Astrocyte (in vitro differentiated cells and primary cell): ENCODE measurements around the gene UBE2V1. TPM values are rescaled to one million over a fixed set of nuclear protein-coding genes. Genes with fewer than 3 reads are reported as not detected.

Experiments used
- DNase-seq: peaks from one replicate; pipeline ENCODE4 v3.0.0-alpha.2; 2010; ENCODE audit warnings: low read depth
- FAIRE-seq: peaks from 2 replicates; lab custom pipeline; 2011; peaks lifted over from hg19 to GRCh38; lab: Jason Lieb, UNC
- H2AFZ ChIP-seq: 2 replicates; pipeline ENCODE4 v1.6.0; 2012; ENCODE audit warnings: low read depth, low read length, inconsistent platforms
- H3K27ac ChIP-seq: 2 replicates; pipeline ENCODE4 v1.5.1; 2011; ENCODE audit warnings: low read depth, low read length, inconsistent platforms
- H3K27me3 ChIP-seq: 2 replicates; pipeline ENCODE4 v1.6.0; 2011; ENCODE audit warnings: low read length, inconsistent platforms; ENCODE audit not compliant: insufficient read depth
- H3K36me3 ChIP-seq: 2 replicates; pipeline ENCODE4 v1.5.1; 2011; ENCODE audit warnings: low read length, inconsistent platforms; ENCODE audit not compliant: insufficient read depth
- H3K4me1 ChIP-seq: 2 replicates; pipeline ENCODE4 v1.5.1; 2011; ENCODE audit warnings: low read length, inconsistent platforms; ENCODE audit not compliant: insufficient read depth
- H3K4me2 ChIP-seq: 2 replicates; pipeline ENCODE4 v1.6.0; 2012; ENCODE audit warnings: low read length, inconsistent platforms
- H3K4me3 ChIP-seq: 2 replicates; pipeline ENCODE4 v1.5.1; 2011; ENCODE audit warnings: low read depth, mild to moderate bottlenecking, low read length, inconsistent platforms; ENCODE audit not compliant: insufficient read depth
- H3K79me2 ChIP-seq: 2 replicates; pipeline ENCODE4 v1.6.0; 2012; ENCODE audit warnings: mild to moderate bottlenecking, low read length, inconsistent platforms; ENCODE audit not compliant: insufficient read depth
- H3K9ac ChIP-seq: 2 replicates; pipeline ENCODE4 v1.6.0; 2012; ENCODE audit warnings: mild to moderate bottlenecking, low read length, inconsistent platforms
- H3K9me3 ChIP-seq: 2 replicates; pipeline ENCODE4 v1.5.1; 2012; ENCODE audit warnings: low read depth, mild to moderate bottlenecking, low read length, inconsistent platforms; ENCODE audit not compliant: insufficient read depth
- H4K20me1 ChIP-seq: 2 replicates; pipeline ENCODE4 v1.6.0; 2012; ENCODE audit warnings: low read length, inconsistent platforms; ENCODE audit not compliant: insufficient read depth
- H3K27ac Mint-ChIP-seq: one replicate; pipeline ENCODE4 v1.8.0; 2021; ENCODE audit warnings: mild to moderate bottlenecking, mixed read lengths; ENCODE audit not compliant: unreplicated experiment
- H3K27me3 Mint-ChIP-seq: one replicate; pipeline ENCODE4 v1.8.0; 2021; ENCODE audit warnings: low read depth, mixed read lengths; ENCODE audit not compliant: unreplicated experiment
- H3K36me3 Mint-ChIP-seq: one replicate; pipeline ENCODE4 v1.8.0; 2021; ENCODE audit warnings: low read depth, mixed read lengths; ENCODE audit not compliant: unreplicated experiment
- H3K4me1 Mint-ChIP-seq: one replicate; pipeline ENCODE4 v1.8.0; 2021; ENCODE audit warnings: low read depth, mixed read lengths; ENCODE audit not compliant: unreplicated experiment
- H3K4me3 Mint-ChIP-seq: one replicate; pipeline ENCODE4 v1.8.0; 2021; ENCODE audit warnings: mild to moderate bottlenecking, moderate library complexity, mixed read lengths; ENCODE audit not compliant: unreplicated experiment
- H3K9me3 Mint-ChIP-seq: one replicate; pipeline ENCODE4 v1.8.0; 2021; ENCODE audit warnings: mild to moderate bottlenecking, mixed read lengths; ENCODE audit not compliant: unreplicated experiment
- CTCF ChIP-seq: IDR thresholded peaks from 2 replicates; pipeline ENCODE4 v1.5.1; 2011; ENCODE audit warnings: low read depth, mild to moderate bottlenecking, inconsistent platforms, low read length, moderate library complexity; ENCODE audit not compliant: insufficient read depth
- EZH2 ChIP-seq: IDR thresholded peaks from 2 replicates; pipeline ENCODE4 v1.6.1; 2012; ENCODE audit warnings: mild to moderate bottlenecking, low read length, inconsistent platforms; ENCODE audit not compliant: insufficient read depth
- total RNA-seq: library from RNA; stranded (reverse); gene quantifications from 2 replicates; pipeline ENCODE4 v1.2.1, GENCODE V29; 2021

UBE2V1 gene
- total RNA-seq, 1 donor from 2014 or later = 139 TPM

GRCh38 chr20:50111829-50112495 is 988 bp downstream of the UBE2V1 start:
- no peaks in the 10 kb centered on the region for H3K36me3 ChIP-seq
- peak overlapping the region; percentile 98 for H3K9ac ChIP-seq
- H3K36me3 Mint-ChIP-seq = peaks cover 8% of the 10 kb centered on the region
- no peaks in the 10 kb centered on the region for H3K9me3 ChIP-seq
- no peaks in the 10 kb centered on the region for H3K9me3 Mint-ChIP-seq
- no peak overlapping the region for H2AFZ ChIP-seq
- H3K4me1 Mint-ChIP-seq = peaks cover 58% of the 10 kb centered on the region
- H3K4me1 ChIP-seq = peaks cover 64% of the 10 kb centered on the region
- H3K27ac Mint-ChIP-seq = peak overlapping the region; percentile 94
- no peaks in the 10 kb centered on the region for H3K27me3 Mint-ChIP-seq
- DNase-seq = no peak
- H3K4me3 ChIP-seq = peak overlapping the region; percentile 84
- TF ChIP-seq CTCF (no peak), EZH2 (no peak)
- H3K27ac ChIP-seq = peak overlapping the region; percentile 94
- H3K4me2 ChIP-seq = peak overlapping the region; percentile 98
- no peaks in the 10 kb centered on the region for H3K27me3 ChIP-seq
- no peak for FAIRE-seq
- H3K4me3 Mint-ChIP-seq = peak overlapping the region; percentile 99
- H4K20me1 ChIP-seq = peaks cover 55% of the 10 kb centered on the region
- peaks cover 67% of the 10 kb centered on the region for H3K79me2 ChIP-seq

DNA sequence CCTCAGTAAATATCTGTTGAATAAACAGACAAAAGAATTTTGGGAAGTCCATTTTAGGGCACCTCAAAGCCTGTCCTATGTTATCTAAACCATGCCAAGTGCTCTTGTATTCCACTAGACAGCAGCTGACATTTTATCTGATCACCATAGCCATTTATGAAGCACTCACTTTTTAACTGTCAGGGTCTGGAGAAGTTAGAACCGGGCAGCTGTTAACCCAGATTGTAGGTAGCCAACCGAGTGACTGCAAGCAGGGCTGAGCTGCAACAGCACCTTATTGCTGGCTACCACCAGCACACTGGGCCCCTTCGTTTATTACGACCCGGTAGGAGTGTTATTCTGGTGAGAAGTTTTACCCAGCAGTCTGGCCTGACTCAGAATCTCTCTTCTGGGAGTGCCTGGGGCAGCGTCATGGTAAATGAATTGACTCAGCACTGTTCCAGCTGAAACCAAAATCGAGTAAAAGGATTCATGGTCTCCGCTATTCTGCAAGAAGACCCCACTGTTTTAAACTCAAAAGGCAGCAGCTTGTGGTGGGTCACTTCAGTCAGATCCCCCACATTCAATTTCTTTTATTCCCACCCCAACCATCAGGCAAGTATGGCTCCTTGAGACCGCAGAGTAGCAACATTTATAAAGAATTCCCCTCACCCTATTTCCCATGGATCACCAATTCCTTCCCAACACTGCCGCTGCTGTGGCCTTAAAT is 1.7 kb downstream of the UBE2V1 start:
- peaks cover 64% of the 10 kb centered on the region for H3K4me1 ChIP-seq
- H3K4me3 ChIP-seq = peak overlapping the region; percentile 84
- peak; percentile 61 for DNase-seq
- H3K4me1 Mint-ChIP-seq = peaks cover 61% of the 10 kb centered on the region
- peaks cover 8% of the 10 kb centered on the region for H3K36me3 Mint-ChIP-seq
- peak overlapping the region; percentile 98 for H3K4me2 ChIP-seq
- peak overlapping the region; percentile 94 for H3K27ac Mint-ChIP-seq
- H3K4me3 Mint-ChIP-seq = peak overlapping the region; percentile 99
- H3K27me3 Mint-ChIP-seq = no peaks in the 10 kb centered on the region
- H3K27ac ChIP-seq = peak overlapping the region; percentile 94
- H3K9ac ChIP-seq = peak overlapping the region; percentile 98
- peaks cover 74% of the 10 kb centered on the region for H3K79me2 ChIP-seq
- H3K27me3 ChIP-seq = no peaks in the 10 kb centered on the region
- no peaks in the 10 kb centered on the region for H3K9me3 ChIP-seq
- H4K20me1 ChIP-seq = peaks cover 61% of the 10 kb centered on the region
- H2AFZ ChIP-seq = no peak overlapping the region
- TF ChIP-seq CTCF = no peak
- TF ChIP-seq EZH2 = no peak
- FAIRE-seq = no peak
- H3K36me3 ChIP-seq = no peaks in the 10 kb centered on the region
- no peaks in the 10 kb centered on the region for H3K9me3 Mint-ChIP-seq
